SW 1271 (cell line): ENCODE results near the gene SCNN1A.
A peak's percentile ranks its signal among the peaks of the same experiment; 100 is the strongest.
"Not testable (repeated sequence)": the region's sequence is repeated elsewhere in the genome, so short reads cannot be mapped to it uniquely, and the experiment has no call there.

Source experiments
- DNase-seq, 2 experiments: peaks; one replicate each; lab custom pipeline; 2025; lab: John Stamatoyannopoulos, UW

Gene SCNN1A

GRCh38 chr12:6347367-6348338 is 27.7 kb downstream of the SCNN1A start:
- no peak for DNase-seq

DNA sequence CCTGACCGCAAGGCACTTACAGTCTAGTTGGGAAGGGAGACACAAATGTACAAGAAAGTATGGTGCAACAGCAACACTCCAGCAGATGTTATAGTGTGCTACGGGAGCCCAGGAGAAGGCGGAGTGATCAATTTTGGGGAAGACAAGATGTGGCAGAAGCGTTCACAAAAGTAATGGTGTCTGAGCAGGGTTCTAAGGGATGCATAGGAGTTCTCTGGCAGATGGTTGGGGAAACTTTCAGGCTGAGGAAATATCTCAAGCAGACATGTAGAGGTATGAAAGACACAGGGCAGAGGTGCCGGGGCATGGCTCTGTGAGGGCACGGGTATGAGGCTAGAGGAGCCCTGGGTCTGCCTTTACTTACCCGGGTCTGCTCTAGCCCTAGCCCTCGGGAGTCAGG is 28.4 kb downstream of the SCNN1A start:
- no peak for DNase-seq

GRCh38 chr12:6346235-6346832 is 29.0 kb downstream of the SCNN1A start:
- no peak for DNase-seq

GRCh38 chr12:6345319-6346091 is 29.9 kb downstream of the SCNN1A start:
- DNase-seq = peak; percentile 91 to 93

DNA sequence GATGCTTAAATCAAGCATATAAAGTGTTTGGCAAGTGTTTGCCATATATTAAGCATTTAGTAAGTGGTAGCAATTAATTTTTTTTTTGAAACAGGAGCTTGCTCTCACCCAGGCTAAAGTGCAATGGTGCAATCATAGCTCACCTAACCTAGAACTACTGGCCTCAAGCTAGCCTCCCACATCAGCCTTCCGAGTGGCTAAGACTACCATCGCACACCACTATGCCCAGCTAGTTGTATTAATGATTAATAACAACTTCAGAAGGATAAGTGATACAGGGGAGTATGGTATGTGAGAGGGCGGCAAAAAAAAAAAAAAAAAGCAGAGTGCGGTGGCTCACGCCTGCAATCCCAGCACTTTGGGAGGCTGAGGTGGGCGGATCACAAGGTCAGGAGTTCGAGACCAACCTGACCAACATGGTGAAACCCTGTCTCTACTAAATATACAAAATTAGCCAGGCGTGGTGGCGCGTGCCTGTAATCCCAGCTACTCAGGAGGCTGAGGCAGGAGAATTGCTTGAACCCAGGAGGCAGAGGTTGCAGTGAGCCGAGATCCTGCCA is 31.2 kb downstream of the SCNN1A start:
- not testable (repeated sequence) for DNase-seq

GRCh38 chr12:6343518-6343917 is 31.8 kb downstream of the SCNN1A start:
- DNase-seq = no peak

DNA sequence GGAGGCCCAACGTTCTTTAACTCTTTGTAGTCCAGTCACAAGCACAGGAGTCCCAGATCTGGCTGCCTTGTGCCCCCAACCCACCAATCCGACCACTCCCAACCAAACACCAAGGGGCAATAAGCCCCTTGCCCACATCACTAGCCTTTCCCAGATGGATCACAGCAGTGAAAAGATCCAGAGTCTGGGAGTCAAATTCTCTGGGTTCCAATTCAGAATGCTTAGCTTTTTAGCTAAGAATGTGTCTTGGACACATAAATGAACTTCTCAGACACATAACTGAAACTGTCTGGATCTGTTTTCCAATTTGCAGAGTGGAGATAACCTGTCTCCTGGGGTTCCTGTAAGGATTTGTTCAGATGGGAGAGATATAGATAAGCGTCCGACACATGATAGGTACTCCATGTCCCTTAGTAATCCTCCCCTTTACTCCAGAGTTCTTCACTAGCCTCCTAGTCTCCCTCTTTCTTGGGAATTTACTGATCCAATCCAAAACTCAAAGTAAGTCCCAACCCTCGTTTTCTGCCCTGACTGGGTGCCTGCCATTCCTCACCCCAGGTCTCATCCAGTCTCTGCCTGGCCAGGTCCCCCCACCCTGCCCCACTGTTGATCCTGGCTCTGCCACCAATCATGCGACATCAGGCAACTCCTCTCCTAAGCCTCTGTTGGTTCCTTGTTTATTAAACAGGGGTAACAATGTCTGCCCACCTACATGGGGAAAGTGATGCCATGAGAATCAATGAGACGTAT is 33.0 kb downstream of the SCNN1A start:
- no peak for DNase-seq

GRCh38 chr12:6341417-6342139 is 33.8 kb downstream of the SCNN1A start, which contains the start of gene TNFRSF1A:
Gene TNFRSF1A (minus strand): TSS chr12:6342076. CDS start chr12:6341814, 262 bp downstream.
- peak; percentile 58 to 94 for DNase-seq

GRCh38 chr12:6340745-6341416 is 34.5 kb downstream of the SCNN1A start:
- no peak for DNase-seq

DNA sequence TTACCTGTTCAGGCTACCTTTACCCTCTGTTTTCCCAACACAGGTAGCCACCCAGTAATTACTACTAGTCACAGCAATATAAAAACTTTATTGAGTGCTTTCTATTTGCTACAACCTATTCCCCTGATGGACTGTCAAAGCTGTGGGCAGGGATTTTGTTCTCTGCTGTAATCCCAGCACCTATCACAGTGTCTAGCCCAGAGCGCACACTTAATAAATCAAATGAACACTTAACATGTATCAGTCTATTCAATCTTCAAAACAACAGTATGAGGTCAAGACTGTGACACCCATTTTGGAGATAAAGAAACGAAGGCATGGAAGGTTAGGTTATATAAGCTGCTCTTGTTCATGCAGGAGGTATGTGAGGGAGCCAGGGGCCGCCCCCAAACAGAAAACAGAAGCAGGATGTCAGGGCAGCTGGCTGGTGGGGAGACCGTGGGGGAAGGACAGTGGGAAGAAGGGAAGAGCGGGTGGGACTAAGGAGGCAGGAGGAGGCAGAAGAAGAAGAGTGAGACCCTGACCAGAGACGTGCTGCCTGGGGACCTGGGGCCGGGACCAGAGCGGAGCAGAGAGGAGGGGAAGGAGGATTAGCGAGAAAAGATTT is 35.2 kb downstream of the SCNN1A start:
- DNase-seq = peak; percentile 25 to 44

GRCh38 chr12:6338955-6339354 is 36.4 kb downstream of the SCNN1A start:
- no peak for DNase-seq

DNA sequence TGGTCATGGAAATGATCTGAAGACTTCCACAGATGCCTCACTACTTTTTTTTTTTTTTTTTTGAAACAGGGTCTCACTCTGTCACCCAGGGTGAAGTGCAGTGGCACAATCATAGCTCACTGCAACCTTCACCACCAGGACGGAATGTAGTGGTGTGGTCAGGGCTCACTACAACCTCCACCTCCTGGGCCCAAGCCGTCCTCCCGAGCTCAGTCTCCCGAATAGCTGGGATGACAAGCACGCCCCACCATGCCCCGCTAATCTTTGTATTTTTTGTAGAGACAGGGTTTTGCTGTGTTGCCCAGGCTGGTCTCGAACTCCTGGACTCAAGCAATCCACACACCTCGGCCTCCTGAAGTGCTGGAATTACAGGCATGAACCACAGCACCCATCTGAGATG is 36.8 kb downstream of the SCNN1A start:
- DNase-seq = not testable (repeated sequence)

DNA sequence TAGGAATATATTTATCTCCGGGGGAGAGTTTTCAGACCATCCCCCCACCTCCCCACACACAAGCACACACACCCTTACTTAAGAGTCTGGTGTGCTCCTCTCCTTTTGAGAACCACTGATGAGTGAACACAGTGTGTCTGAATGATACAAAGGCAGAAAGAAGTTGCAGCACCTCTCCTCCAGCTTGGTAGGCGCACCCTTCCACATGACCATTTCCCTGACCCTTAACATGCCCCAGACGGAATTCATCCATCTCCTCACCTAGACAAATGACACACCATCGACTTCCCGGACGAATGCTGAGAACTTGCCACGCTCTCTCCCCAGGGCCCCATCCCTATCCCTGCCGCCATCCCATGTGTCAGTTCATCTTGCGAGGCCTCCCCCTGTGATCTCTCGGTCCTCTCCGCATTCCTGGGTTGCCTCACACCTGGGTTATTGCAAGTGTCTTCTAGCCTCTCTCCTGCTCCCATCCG is 37.4 kb downstream of the SCNN1A start:
- peak in 1 of 2 experiments; percentile 66 for DNase-seq

GRCh38 chr12:6336889-6337853 is 38.2 kb downstream of the SCNN1A start:
- peak; percentile 72 to 75 for DNase-seq

GRCh38 chr12:6336079-6336888 is 39.1 kb downstream of the SCNN1A start:
- DNase-seq = peak; percentile 99 to 100

- peak; percentile 56 to 73 for DNase-seq
These were observed 39.8 kb downstream of the SCNN1A start for GRCh38 chr12:6335451-6336078.

GRCh38 chr12:6334940-6335450 is 40.4 kb downstream of the SCNN1A start:
- DNase-seq = no peak
